Putamen (tissue), 1 donor: Measurements from ENCODE around the gene TBCCD1.

Experiments used
- DNase-seq: peaks from one replicate; pipeline ENCODE4 v3.0.0-alpha.2; 2016; ENCODE audit warnings: low spot score

The TBCCD1 gene, protein sequence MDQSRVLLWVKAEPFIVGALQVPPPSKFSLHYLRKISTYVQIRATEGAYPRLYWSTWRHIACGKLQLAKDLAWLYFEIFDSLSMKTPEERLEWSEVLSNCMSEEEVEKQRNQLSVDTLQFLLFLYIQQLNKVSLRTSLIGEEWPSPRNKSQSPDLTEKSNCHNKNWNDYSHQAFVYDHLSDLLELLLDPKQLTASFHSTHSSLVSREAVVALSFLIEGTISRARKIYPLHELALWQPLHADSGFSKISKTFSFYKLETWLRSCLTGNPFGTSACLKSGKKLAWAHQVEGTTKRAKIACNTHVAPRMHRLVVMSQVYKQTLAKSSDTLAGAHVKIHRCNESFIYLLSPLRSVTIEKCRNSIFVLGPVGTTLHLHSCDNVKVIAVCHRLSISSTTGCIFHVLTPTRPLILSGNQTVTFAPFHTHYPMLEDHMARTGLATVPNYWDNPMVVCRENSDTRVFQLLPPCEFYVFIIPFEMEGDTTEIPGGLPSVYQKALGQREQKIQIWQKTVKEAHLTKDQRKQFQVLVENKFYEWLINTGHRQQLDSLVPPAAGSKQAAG

GRCh38 chr3:186567072-186567921, at the start of gene TBCCD1:
TBCCD1 (minus strand) TSS chr3:186567339; CDS start chr3:186564329, 3,010 bp downstream.
- DNase-seq: peak; percentile 87

GRCh38 chr3:186616299-186616617, 49.1 kb upstream of the TBCCD1 start:
- DNase-seq: no peak

DNA sequence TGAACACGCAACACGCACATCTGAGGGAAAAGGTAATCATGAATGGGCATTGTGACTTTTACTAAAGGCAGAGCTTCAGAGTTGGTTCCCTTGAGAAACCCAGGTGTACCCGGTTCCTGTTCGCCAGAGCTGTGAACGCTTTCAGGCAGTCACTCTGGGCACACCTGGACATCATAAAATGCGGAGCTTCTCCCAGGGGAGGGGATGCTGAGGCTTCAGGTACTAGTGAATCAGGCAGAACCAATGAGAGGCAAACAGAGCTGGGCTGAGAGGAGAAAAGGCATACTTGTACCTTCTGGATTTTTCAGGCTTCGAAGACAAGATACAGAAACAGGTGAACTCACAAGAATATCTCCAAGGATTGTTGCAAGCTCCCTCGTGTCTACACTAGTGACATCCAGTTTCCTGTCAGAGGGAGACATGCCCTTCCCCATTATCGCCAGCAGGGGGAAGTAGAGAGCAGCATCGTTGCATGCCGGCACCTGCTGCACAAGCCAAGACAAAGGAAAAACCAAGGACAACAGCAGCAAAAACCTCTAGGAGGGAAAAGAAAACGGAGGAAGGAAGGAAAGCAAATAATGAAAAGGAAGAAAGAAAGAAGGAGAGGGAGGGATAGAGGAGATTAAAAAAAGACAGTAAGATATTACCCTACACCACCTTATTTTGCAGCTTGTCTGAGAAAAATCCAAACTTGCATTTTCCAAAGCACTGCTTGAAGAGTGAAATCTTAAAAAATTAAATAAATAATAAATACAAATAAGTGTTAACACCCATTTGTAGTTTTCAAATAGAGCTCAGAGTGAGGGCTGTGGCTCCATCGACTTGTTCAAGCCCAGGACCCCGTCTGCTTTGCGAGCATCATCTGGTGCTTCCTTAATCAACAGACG, 47.7 kb upstream of the TBCCD1 start:
- DNase-seq: peak; percentile 73

DNA sequence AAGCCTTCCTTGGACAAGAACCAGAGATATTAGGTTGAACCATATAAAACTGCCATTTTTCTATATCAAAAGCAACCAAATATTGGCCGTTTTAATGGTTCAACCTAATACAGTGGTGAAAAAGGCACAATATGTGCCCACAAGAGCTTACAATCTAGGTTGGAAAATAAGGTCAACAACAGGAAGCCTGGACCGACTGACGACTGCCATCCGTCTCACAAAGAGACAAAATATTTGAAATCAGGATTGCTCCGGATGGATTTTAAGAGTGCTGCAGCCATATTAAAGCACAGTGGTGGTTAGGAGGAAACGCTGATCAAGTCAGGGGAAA, 47.1 kb upstream of the TBCCD1 start:
- DNase-seq: no peak

- no peak for DNase-seq
Measured at GRCh38 chr3:186613637-186614265, 46.6 kb upstream of the TBCCD1 start.

DNA sequence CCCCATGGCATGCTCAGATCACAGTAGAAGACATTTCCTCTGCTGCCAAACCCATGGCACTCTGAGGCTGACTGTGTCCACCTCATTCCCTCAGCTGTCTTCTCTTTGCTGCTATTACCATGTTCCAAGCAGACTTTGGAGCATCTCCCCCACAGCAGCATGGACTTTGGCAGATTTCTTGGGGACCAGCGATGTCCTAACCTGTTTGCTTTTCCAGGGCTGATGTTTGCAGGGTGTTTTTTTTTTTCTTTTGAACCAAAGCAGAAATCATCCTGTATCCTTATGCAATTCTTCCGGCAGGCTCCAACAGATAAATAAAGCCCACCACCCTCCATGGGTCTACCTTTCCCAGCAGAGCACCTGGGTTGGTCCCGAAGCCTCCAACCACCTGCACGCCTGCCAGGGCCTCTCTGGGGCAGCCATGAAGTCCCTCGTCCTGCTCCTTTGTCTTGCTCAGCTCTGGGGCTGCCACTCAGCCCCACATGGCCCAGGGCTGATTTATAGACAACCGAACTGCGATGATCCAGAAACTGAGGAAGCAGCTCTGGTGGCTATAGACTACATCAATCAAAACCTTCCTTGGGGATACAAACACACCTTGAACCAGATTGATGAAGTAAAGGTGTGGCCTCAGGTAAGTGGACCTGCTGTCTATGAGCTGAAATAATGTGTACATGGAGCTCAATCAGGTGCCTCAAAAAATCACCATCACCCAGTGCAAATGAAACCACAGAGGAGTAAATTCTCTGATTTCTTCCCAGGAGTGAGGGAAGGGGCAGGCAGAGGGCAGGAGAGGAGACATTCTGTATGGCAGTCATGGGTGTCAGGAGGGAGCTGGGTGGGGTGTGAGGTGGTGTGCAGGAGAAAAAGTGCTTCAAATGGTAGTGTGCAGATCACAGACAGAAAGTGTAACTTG, 45.8 kb upstream of the TBCCD1 start, which contains the start of gene AHSG:
Gene AHSG (plus strand): TSS at position 340 of the 916 bp plus-strand sequence. CDS start 82 bp downstream, at position 422.
- DNase-seq: no peak

GRCh38 chr3:186612065-186612464, 44.9 kb upstream of the TBCCD1 start:
- no peak for DNase-seq

GRCh38 chr3:186609247-186609868, 42.2 kb upstream of the TBCCD1 start:
- DNase-seq: no peak

- no peak for DNase-seq
Measured at GRCh38 chr3:186608624-186609215, 41.6 kb upstream of the TBCCD1 start.

GRCh38 chr3:186605561-186606545, 38.7 kb upstream of the TBCCD1 start:
- DNase-seq: no peak

DNA sequence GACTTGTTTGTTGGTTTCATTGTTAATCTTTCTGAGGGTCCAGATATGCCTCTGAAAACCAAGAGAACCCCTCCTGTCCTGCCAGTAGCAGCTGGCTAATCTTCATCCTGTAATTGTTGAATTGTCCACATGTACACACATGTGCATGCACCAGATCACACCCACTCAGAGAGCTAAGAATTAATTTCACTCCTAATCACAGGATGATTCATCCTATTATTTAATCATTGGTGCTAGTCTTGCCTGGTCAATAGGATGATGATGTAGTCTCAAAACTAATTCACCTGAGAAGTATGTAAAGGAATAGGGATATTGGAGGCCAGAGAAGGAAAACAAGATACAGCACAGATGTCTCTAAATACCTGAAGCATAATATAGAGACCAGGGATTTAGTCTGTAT, 37.9 kb upstream of the TBCCD1 start:
- DNase-seq: no peak

DNA sequence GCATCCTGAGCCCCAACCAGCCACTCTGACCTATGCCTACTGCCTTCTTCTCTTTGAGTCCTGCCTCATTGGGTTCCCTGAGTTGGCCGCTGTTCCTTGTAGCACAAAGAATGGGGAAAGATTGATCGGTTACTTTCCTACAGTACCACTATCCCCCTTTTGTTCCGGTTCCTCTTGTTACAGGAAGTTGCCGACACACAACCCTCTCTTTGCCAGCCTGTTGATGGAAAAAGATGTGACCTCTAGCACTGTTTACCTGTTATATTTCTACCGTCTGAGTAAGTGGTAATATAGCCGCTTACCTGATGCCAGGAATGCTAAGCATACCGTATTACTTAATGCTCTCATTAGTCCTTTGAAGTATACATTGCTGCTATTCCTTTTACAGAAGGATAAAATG, 36.0 kb upstream of the TBCCD1 start:
- no peak for DNase-seq

DNA sequence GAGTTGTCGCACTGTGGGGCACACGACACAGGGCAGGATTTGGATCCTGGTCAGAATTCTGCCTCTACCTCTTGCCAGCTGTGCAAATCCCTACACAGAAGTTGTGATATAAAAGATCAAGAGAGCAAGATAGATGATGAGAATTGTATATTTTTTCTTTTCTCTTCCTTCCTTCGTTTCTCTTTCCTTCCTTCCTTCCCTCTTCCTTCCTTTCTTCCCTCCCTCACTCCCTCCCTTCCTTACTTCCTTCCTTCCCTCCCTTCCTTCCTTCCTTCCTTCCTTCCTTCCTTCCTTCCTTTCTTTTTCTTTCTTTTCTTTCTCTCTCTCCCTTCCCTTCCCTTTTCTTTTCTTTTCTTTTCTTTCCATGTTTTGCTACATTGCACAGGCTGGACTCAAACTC, 33.8 kb upstream of the TBCCD1 start:
- no peak for DNase-seq

DNA sequence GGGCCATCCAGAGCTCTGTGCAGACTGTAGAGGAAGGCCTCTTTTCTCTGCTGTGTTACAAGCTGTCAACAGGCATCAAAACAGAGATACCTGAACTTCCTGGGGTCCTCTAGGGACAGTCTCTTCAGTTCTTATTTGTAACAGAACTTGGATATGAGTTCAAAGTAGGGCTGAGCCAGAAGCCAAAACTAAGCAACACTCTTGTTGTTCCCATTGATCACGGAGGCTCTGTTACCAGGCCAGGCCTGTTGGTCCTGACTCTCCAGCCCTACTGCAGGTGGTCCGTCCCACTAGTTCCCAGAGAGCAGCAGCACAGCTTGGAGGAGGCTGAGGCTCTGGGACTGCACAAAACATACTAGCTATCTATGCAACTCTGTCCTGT, 32.6 kb upstream of the TBCCD1 start:
- no peak for DNase-seq

DNA sequence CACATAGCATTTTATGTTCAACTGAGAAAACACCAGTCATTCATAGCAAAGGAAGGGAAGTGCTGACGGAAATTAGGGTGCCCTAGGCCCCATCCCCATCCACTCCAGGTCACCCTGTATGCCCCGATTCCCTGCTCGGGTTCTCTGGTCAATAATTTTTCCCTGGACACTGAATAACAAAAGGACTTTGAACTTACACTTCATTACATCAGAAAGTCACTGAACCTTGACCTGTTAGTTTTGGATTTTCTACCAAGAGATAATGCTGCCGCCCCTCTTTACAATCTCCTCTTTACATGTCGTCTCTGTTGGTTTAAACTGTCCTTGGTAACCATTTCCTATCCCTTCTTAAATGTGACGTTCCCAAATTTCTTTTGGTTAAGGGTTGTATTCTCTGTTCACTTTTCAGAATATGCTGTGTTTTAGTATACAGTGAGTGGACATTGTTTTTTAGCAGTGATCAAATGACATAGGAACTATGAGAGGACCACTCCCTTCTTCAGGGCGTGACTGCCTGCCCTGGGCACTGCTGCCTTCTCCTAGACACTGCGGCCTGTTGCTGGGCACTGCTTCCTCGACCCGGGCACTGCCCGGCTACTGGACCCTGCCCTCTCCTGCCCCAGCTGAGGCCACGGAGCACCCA, 32.1 kb upstream of the TBCCD1 start:
- DNase-seq: no peak

DNA sequence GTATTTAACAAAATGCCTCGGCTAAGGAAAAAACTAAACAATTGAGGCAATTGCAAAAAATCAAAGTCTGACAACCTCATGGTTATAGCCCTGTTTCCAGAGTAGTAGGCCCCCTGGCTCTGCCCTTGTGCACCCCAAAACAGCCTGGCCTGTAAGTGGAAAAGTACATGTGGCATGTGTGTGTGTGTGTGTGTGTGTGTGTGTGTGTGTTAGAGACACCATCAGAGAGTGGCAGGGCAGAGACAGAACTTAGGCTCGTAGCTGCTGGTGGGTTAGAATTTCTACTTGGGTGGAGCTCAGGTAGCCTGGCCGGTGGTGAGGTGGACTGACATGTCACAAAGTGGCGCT, 31.6 kb upstream of the TBCCD1 start:
- no peak for DNase-seq

- DNase-seq: no peak
Measured at GRCh38 chr3:186598108-186598784, 31.1 kb upstream of the TBCCD1 start.
